IPS DF 4.7 (cell line): Measurements from ENCODE around the gene ZBTB9.

Experiments used
- DNase-seq: peaks from one replicate; pipeline ENCODE4 v3.0.0-alpha.2; 2013; ENCODE audit warnings: low spot score; ENCODE audit errors: extremely low read depth

Gene ZBTB9

DNA sequence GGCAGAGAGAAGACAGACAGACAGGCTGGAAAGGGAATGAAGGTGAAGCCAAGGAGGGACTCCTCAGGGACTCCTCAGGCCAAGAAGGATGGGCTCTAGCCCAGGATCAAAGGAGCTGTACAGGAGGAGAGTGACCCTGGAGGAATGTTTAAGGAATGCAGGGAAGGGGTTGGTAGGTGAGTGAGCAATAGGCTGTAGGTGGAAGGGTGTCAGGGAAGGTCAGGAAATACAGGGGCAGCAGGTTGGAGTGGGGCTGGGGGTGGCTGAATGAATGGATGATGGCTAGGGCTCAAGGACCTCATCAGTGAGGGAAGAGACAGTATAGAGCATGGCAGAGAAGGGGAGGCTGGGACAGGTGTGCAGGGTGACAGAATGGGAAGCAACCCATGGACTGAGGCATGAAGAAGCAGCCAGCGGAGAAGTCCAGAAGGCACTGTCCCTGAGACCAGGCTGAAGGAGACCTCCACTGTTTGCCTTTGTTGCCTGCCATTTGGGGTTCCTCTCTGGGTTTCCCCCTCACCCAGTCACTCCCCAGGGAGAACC is 21.3 kb upstream of the ZBTB9 start:
- DNase-seq = no peak

DNA sequence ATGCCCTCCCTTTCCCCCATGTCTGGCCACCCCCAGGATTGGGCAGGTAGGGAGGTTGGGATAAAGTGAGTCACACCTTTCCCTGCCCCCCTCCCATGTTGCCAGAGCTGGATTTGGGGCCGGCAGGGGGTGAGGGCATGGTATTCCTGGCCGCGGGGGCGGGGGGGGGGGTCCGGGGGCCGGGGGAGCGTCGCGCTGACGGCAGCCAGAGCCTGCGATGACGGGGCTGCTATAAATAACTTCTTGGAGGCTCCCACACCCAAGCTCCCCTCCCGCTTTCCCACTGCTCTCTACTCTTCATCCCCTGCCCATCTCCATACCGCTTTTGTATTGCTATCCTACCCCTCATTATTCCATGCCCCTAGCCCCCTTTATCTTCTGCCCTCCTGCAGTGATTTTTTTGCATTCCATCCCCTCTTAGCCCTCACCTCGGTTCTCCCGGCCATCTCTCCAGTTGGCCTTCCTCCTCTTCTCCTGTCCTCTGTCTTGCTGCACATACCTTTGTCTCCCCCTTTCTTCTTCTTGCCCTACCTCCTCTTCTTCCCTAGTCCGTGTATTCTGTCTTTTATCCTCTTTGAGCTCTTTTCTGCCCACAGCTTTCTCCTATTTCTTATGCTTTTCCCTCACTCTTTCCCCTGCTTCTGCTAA is 20.7 kb upstream of the ZBTB9 start:
- DNase-seq = no peak

DNA sequence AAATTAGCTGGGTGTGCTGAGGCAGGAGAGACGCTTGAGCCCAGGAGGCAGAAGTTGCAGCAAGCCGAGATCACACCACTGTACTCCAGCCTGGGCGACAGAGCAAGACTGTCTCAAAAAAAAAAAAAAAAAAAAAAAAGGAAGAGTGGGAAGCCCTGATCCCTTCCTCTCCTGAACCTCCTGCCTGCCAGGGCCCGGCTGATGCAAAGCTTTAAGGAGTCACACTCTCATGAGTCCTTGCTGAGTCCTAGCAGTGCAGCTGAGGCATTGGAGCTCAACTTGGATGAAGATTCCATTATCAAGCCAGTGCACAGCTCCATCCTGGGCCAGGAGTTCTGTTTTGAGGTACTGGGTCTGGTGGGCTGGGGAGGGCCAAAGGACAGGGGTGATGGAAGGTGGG is 19.4 kb upstream of the ZBTB9 start:
- no peak for DNase-seq

DNA sequence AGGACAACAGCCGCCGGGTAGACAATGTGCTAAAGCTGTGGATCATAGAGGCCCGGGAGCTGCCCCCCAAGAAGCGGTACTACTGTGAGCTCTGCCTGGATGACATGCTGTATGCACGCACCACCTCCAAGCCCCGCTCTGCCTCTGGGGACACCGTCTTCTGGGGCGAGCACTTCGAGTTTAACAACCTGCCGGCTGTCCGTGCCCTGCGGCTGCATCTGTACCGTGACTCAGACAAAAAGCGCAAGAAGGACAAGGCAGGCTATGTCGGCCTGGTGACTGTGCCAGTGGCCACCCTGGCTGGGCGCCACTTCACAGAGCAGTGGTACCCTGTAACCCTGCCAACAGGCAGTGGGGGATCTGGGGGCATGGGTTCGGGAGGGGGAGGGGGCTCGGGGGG is 16.7 kb upstream of the ZBTB9 start:
- DNase-seq = no peak

DNA sequence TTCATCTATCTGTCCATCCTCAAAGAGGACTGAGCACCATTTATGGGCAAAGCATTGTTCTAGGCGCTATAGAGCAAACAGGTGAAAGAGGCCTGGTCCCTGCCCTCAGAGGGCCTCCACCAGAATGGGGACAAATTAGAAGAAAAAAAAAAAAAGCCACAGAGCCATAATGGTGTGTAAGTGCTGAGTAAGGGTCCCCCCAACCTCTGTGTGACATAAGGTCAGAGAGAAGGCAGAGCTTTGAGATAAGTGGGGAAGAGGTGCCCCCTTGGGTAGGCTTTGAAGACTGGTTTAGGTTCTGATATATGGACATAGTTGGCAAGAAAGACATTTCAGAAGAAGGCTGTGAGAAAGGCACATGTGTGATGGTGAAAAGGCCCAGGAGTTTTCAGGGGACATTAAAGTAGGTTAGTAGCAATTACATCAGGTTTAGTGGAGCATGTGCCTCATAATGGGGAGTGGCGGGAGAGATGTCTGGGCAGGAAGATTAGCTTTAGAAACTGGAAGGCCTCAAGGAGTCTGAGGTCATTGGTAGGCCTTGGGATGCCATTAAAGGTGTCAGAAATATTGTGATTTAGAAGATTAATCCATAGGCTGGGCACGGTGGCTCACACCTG is 15.3 kb upstream of the ZBTB9 start:
- no peak for DNase-seq

DNA sequence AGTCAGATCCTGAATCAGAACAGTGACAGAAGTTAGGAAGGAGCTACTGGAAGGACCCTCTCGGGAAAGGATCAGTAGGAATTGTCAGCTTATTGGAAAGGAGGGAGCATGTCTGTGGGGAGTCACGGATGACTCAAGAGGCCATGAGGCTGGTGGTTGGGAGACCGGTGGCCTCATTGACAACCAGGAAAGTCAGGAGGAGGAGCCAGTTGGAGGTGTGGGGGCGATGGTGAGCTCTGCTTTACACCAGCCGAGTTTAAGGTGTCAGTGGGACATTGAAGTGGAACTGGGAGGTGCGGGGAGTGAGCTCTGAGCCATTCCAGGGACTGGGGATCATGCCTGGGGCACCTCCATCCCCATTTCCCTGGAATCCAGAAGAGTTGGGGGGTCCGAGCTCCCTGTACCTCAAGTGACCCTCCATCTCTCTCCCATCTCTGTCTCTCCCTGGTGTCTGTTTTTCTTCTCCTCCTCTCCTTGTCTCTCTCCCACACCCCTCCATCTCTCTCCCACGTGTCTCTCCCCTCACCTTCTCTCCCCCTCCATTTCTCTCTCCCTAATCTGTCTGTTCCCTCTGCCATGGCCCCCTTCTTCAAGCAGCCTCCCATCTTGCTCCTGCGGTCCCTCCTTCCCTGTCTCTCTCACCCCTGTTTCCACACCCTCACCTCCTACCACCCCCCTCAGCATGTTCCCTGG is 14.3 kb upstream of the ZBTB9 start:
- DNase-seq = no peak

DNA sequence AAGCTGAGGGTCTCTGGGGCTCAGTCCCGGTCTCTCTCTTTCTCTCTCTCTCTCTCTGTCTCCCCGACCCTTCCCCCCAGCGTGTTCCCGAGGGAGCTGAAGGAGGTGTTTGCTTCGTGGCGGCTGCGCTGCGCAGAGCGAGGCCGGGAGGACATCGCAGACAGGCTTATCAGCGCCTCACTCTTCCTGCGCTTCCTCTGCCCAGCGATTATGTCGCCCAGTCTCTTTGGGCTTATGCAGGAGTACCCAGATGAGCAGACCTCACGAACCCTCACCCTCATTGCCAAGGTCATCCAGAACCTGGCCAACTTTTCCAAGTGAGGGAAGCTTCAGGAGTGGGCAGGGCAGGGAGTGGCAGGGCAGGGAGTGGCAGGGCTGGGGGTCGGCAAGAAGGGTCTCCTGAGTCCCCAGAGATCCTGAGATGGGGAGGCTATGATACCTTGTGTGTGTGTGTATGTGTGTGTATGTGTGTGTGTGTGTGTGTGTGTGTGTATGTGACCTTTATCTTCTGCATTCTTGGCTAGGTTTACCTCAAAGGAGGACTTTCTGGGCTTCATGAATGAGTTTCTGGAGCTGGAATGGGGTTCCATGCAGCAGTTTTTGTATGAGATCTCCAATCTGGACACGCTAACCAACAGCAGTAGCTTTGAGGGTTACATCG is 13.6 kb upstream of the ZBTB9 start:
- no peak for DNase-seq

DNA sequence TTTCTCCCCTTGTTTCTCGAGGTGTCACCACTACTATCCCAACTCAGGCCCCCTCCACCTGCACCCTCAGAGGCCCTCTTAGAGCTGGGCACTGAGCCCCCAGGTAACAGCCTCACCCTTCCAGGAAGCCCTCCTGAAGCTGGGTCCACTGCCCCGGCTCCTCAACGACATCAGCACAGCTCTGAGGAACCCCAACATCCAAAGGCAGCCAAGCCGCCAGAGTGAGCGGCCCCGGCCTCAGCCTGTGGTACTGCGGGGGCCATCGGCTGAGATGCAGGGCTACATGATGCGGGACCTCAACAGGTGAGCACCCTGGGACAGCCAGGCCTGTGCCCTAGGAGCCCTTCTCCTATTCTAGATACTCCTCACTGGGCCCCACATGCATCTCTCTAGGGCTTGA is 12.9 kb upstream of the ZBTB9 start:
- DNase-seq = no peak

DNA sequence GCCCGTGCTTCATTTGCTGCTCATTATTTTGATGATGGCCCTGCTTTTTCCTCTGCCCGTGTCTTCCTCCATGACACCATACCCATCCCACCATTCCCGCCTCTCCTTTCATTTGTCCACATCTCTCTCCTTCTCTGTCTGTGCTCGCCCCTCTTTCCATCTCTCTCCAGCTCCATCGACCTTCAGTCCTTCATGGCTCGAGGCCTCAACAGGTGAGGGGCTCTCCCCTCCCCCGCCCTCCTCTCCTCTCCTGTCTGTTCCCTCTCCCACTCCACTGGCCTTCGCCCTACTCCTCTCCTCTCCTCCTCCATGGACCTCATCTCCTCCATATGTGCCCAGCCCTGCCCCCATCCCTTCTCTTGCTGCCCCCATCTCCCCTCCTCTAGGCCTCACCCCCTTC is 12.1 kb upstream of the ZBTB9 start:
- DNase-seq = no peak

DNA sequence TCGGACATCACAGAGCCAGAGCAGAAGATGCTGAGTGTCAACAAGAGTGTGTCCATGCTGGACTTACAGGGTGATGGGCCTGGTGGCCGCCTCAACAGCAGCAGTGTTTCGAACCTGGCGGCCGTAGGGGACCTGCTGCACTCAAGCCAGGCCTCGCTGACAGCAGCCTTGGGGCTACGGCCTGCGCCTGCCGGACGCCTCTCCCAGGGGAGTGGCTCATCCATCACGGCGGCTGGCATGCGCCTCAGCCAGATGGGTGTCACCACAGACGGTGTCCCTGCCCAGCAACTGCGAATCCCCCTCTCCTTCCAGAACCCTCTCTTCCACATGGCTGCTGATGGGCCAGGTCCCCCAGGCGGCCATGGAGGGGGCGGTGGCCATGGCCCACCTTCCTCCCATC is 11.4 kb upstream of the ZBTB9 start:
- DNase-seq = no peak

DNA sequence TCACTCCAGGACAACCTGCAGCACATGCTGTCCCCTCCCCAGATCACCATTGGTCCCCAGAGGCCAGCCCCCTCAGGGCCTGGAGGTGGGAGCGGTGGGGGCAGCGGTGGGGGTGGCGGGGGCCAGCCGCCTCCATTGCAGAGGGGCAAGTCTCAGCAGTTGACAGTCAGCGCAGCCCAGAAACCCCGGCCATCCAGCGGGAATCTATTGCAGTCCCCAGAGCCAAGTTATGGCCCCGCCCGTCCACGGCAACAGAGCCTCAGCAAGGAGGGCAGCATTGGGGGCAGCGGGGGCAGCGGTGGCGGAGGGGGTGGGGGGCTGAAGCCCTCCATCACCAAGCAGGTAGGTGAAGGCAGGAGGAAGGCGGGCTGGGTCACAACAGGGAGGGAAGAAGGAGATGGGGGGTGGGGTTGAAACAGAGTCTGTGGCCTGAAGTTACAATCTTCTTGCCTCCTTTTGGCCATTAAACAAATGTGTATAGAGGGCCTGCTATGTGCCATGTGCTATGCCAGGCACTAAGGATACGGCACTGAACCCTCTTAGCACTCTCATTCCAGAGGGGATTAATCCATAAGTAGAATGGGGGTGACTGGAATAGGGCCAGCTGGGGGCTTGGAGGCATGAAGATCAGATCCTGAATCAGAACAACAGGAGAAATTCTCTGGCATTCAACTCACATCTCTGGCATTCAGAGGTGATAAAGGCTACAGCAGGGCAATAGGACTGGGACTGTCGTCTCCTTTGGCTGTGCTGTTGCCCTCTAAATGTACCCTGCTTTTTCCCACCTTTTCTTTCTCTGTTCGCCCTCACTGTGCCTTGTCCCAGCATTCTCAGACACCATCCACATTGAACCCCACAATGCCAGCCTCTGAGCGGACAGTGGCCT is 10.5 kb upstream of the ZBTB9 start:
- DNase-seq = no peak

DNA sequence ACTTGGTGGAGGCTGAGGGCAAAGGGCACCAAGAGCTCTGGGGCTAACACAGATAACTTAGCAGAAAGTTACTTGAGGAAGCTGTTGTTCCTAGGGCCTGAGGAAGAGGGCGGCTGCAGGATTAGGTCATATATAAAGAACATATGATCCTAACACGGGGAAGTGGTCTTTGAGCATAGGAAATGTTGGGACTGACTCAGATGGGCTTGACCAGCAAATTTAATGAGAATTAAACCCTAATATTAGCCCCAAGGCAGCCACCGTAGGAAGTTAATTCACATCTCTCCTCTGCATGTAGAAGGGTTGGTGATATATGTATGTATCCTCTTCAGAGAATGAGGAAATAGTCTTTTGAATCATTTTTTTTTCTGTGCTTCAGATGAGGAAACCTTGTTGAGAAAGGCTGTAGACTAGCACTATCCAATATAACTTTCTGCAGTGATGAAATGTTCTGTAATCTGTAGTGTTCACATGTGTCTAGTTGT is 9.2 kb upstream of the ZBTB9 start:
- no peak for DNase-seq

DNA sequence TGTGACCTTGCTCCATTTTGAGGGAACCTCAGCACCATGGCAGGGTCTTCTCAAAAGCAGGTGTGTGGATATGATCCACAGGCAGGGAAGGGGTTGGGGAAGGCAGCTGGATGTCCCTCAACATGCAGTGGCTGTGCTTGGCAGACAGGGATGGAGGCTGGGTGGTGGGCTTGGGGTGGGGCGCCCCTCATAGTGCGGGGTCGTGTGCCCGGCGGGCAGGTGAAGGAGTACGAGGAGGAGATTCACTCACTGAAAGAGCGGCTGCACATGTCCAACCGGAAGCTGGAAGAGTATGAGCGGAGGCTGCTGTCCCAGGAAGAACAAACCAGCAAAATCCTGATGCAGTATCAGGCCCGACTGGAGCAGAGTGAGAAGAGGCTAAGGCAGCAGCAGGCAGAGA is 8.0 kb upstream of the ZBTB9 start:
- no peak for DNase-seq

DNA sequence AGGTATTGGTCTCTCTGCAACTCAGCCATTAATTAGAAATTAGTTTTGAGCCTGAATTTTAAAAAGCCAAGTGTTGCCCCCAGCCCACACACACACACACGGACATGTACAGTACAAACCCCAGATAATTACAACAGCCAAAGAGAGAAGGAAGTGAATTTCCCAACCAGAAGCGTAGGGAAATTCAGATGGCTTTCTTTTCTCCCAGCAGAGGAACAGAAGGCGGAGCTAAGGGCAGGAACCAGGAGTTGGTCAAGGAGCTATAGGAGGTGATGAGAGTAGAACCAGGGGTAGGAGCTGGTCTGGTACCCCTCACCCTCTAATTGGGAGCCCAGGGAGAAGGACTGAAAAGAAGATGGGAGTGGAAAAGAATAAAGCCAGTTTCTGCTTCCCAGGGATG is 3.9 kb upstream of the ZBTB9 start:
- no peak for DNase-seq

DNA sequence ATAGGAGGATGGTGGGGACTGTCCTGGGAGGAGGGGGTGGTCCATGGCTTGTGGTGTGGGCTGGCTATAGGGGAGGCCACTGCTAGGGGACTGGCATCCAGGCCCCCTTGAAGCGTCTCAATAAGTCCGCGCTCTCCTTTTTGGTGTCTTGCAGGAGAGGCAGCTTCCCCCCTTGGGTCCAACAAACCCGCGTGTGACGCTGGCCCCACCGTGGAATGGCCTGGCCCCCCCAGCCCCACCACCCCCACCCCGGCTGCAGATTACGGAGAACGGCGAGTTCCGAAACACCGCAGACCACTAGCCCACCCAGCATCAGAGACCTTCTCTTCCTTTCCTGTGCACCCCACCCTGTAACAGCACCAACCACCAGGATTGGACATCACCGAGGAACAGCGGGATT is 2.8 kb upstream of the ZBTB9 start:
- no peak for DNase-seq

DNA sequence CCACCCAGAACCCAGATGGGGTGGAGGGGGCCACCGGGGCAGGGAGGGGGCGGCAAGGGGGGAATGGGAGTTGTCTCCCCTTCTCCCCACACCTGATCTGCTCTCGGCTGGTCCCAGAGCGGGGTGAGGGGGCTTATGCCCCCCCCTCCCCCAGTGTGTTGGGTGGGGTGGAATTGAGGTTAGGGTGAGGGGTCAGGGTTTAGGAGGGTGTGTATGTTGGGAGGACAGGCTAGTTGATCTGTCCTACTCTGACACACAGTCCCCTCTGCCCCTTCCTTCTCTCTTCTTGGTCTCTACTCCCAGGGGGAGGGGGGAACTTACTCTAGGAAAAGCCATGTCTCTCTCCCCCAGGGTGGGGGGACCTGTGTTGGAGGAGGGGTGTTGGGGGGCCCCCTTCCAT is 1.9 kb upstream of the ZBTB9 start:
- no peak for DNase-seq

DNA sequence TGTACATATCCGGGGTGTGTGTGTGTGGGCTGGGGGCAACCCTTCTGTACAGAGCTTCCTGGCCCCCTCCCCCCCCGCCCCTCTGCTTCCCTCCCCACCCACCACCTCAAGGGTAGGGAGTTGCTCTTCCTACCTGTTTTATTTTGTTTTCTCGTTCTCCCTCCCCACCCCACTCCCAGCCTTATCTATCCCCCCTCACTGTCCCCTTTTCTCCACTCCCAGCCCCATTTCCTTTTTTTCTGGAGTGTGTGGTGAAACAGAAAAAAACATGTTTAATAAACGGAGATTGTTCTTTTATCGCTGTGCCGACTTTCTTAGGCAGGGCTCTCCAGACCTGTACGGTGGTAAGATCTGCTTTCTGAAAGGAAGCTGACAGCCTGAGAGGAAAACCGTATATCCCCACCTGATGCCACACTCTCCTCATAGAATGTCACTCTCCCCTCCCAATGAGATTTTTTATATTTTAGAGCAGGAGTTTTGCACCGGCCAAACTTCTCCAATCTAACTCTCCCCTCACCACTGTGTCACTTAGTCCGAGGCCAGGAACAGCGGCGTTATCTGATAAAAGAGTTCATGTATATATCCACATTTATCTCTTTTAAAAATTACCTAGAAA is 875 bp upstream of the ZBTB9 start:
- no peak for DNase-seq

DNA sequence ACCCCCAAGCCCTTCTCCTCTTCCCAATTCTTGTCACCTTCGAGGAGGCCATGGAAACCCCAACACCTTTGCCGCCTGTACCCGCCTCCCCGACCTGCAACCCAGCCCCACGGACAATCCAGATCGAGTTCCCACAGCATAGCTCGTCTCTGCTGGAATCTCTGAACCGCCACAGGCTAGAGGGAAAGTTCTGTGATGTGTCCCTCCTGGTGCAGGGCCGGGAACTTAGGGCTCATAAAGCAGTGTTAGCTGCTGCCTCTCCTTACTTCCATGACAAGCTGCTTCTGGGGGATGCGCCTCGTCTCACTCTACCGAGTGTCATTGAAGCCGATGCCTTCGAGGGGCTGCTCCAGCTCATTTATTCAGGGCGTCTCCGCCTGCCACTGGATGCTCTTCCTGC is 675 bp downstream of the ZBTB9 start:
- no peak for DNase-seq

DNA sequence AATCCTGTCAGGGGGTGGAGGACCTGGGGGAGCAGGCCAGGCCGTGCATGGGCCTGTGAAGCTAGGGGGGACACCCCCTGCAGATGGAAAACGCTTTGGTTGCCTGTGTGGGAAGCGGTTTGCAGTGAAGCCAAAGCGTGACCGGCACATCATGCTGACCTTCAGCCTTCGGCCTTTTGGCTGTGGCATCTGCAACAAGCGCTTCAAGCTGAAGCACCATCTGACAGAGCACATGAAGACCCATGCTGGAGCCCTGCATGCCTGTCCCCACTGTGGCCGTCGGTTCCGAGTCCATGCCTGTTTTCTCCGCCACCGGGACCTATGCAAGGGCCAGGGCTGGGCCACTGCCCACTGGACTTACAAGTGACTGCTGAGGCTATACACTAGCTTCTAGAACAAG is 1.8 kb downstream of the ZBTB9 start:
- no peak for DNase-seq

DNA sequence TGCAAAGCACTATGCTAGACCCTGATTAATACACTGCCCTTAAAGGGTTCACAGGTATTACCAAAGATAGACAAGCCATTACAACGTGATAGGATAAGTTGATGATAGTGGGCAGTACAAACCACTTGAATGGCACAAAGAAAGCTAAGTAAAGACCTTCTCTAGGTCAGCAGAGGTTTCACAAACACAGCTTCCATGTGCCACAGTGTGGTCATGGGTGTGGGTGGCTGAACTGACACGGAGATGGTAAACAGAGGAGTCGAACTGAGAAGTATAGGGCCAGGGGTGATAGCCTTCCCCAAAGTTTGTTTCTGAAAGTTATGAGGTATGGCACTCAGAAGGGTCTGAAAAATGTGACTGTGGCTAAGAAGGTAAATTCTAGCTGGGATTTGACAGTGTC is 4.3 kb downstream of the ZBTB9 start:
- no peak for DNase-seq

DNA sequence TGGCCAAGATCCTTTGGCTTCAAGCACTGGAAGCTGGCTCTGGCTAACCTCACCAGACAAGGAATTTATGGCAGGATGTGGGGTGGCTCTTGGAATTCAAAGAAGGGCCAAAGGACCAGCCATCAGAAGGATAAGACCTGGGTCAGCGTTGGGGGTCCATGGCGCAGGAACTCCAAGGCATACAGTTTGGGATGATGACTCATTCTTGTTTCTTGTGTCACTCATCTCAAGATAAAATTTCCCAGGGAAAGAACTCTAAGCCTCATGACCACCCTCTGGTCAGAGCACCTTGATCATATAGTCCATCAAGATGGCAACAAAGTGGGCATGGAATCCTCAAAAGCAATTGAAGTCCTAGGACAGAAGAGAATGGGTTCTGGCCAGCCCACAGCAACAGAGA is 4.8 kb downstream of the ZBTB9 start:
- no peak for DNase-seq
